Right hindlimb (tissue), 1 donor: ENCODE results near the gene MIEN1.
A peak's percentile ranks its signal among the peaks of the same experiment; 100 is the strongest.
"Not testable (repeated sequence)": the region's sequence is repeated elsewhere in the genome, so short reads cannot be mapped to it uniquely, and the experiment has no call there.

Experiments
- DNase-seq: peaks from one replicate; pipeline ENCODE4 v3.0.0-alpha.2; 2018

The MIEN1 gene

GRCh38 chr17:39715375-39716072 lies 14.8 kb downstream of the MIEN1 start:
- no peak for DNase-seq

GRCh38 chr17:39714234-39714633 lies 16.1 kb downstream of the MIEN1 start:
- DNase-seq, result no peak

GRCh38 chr17:39711851-39712250 lies 18.5 kb downstream of the MIEN1 start:
- DNase-seq, result no peak

GRCh38 chr17:39711071-39711470 lies 19.3 kb downstream of the MIEN1 start:
- not testable (repeated sequence) for DNase-seq

GRCh38 chr17:39709998-39710964 lies 20.1 kb downstream of the MIEN1 start:
- no peak for DNase-seq

DNA sequence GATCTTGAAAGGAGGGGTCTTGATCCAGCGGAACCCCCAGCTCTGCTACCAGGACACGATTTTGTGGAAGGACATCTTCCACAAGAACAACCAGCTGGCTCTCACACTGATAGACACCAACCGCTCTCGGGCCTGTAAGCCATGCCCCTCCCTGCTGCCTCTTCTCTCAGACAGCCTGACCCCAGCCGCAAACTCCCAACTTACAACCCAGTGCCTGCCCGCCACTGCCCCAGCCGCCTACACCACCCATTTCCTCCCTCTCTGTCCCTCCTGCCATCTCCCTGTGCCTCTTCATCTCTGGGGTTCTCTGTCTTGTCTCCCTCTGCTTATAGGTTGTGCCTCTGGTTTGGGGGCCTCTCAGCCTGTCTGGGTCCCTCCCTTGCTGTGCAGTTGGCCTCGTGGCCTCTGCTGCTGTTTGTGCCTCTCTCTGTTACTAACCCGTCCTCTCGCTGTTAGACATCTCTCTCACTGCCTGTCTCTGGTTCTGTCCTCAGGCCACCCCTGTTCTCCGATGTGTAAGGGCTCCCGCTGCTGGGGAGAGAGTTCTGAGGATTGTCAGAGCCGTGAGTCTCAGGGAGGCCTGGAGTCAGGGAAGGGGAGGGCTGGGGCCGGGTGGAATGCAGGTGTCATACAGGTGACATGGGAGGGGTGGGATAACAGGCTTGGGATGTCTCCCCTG lies 20.9 kb downstream of the MIEN1 start:
- DNase-seq, result no peak

- DNase-seq, result no peak
These were observed 23.4 kb downstream of the MIEN1 start for GRCh38 chr17:39706921-39707337.

GRCh38 chr17:39706383-39706782 lies 23.9 kb downstream of the MIEN1 start:
- DNase-seq, result no peak

GRCh38 chr17:39705786-39706348 lies 24.5 kb downstream of the MIEN1 start:
- DNase-seq, result no peak

DNA sequence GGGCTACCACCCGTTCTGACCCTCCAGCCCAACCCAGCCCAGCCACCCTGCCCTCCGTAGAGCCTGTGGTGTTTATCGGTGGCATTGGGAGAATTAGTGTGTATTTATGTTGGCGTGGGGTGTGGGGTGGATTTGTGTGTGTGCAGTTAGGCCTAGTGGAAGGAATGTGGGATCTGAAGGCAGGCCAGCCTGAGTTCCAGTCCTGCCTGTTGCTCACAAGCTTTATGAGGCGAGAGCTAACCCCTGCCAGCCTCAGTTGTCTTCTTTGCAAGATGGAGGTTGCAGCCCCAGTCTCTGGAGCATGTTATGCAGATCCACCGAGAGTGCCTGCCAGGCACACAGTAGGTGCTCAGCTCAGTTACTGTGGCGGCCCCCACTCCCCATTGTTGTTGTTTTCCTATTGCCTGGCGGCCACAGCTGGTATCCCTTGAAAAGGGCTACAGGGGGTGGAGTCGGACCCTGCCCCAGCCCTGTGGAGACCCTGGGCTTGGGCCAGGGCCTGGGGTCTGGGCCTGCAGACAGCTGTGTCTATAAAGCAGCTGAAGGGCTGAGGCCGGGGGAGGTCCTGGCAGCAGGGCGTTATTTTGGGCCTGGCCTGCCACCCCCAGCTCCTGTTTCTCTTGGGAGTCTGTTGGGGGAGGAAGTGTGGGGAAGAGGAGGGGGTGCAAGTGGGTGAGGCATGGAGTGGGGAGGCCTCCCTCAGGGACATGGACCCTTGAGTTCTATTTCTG lies 25.3 kb downstream of the MIEN1 start:
- no peak for DNase-seq

DNA sequence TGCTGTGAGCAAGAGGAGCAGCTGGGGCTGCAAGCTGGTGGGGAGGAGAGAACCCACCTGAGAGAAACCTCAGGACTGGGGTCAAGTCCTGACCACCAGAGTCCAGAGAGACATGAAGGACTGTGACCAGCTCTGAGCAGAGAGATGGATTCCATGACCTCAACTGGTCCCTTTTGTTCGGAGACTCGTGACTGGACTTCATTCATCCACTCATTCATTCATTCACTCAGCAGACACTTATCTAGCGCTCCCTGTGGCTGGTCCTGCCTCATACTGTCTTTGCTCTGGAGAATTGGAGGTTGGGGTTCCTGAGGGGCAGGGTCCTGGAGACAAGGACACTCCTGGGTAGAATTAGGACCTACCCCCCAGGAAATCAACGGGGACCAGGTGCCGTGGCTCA lies 26.4 kb downstream of the MIEN1 start:
- DNase-seq, result no peak

GRCh38 chr17:39702901-39703893 lies 27.1 kb downstream of the MIEN1 start:
- DNase-seq, result no peak

DNA sequence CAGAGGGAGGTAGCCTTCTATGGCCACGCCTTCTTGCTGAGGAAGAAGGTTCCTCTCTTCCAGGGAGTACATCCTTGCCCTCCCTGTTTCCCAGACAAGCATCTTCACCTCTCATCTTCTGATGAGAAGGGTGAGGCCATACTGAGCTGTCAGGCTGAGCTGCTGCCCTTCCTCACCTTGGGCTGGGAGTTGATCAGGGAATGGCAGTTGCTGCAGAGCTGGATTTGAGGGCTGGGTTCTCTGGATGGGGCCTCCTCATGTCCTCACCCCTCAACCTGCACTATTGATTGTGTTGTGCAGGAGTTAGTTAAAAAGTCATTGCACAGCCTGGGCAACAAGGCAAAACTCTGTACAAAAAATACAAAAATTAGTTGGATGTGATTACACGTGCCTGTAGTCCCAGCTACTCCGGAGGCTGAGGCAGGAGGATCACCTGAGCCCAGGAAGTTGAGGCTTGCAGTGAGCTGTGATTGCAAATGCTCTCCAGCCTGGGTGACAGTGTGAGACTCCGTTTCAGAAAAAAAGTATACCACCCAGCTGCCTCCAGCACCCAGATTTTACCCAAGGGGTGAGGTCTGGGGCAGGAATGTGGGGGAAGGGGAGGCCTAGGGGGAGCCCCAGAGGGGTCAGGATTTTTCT lies 28.4 kb downstream of the MIEN1 start:
- DNase-seq, result no peak

DNA sequence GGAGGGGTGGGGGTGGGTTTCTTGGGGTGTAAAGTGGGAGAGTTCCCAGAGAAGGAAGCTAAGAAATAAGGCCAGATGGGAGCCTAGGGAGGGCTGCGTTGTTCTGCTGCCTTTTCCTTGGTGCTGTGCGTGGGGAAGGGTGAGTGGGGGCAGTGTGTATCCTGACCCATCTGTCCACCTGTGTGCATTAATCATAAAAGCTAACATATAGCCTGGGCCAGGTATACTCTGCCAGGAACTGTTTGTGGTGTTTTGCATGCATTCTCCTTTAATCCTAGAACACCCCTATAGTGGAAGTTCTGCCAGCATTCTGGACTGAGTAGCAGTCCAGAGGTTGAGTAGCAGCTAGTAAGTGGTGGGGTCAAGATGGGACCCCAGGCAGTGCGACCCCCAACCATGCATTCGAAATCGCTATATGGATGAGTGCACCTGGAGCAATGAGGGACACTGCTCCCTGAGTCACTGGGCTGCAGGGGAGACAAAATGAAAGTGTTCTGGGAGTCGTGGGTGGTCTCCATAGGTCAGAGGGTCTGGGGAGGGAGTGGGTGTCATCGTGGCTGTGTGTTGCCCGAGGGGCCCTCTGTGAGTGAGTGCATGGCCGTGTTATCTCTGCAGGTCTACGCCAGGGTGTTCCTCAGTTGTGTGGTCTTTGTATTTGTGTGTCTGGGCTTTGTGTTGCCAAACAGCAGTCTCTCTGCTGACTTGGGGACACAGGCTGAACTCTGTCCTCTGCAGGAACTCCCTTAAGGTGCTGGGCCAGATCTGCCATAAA lies 29.1 kb downstream of the MIEN1 start:
- DNase-seq, result no peak

DNA sequence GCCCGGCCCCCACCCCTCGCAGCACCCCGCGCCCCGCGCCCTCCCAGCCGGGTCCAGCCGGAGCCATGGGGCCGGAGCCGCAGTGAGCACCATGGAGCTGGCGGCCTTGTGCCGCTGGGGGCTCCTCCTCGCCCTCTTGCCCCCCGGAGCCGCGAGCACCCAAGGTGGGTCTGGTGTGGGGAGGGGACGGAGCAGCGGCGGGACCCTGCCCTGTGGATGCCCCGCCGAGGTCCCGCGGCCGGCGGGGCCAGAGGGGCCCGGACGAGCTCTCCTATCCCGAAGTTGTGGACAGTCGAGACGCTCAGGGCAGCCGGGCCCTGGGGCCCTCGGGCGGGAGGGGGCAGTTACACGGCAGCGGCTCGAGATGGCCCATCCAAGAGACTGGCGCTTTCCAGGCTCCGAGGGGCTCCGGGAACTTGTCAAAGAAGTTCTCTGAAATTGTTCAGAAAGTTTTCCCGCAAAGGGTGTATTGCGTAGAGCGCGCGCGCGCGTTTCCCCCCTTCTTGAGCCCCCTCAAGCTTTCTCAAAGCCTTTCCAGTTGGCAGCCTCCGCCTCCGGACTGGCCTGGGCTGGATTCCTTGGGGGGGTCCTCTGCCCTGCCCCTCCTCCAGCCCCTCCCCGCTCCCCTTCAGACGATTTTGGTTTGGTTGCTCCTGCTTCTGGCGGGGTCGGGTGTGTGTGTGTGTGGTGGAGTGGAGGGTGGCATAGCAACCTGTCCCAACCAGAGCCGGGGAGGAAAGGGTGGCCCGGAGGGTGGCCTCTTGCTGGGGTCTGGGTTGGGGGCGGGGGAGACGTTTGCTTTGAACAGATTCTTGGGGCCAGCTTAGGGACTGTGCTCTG lies 30.0 kb downstream of the MIEN1 start:
- DNase-seq, result peak; percentile 86

- peak; percentile 86 for DNase-seq
These were observed 30.5 kb downstream of the MIEN1 start, which contains the start of gene ERBB2 for GRCh38 chr17:39699818-39700147. TSS of gene ERBB2 (plus strand) at chr17:39700064. CDS start at chr17:39700239, 175 bp downstream.

DNA sequence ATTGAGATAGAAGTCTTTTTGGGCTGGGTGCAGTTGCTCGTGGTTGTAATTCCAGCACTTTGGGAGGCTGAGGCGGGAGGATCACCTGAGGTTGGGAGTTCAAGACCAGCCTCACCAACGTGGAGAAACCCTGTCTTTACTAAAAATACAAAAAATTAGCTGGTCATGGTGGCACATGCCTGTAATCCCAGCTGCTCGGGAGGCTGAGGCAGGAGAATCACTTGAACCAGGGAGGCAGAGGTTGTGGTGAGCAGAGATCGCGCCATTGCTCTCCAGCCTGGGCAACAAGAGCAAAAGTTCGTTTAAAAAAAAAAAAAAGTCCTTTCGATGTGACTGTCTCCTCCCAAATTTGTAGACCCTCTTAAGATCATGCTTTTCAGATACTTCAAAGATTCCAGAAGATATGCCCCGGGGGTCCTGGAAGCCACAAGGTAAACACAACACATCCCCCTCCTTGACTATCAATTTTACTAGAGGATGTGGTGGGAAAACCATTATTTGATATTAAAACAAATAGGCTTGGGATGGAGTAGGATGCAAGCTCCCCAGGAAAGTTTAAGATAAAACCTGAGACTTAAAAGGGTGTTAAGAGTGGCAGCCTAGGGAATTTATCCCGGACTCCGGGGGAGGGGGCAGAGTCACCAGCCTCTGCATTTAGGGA lies 31.0 kb downstream of the MIEN1 start:
- DNase-seq, result not testable (repeated sequence)

DNA sequence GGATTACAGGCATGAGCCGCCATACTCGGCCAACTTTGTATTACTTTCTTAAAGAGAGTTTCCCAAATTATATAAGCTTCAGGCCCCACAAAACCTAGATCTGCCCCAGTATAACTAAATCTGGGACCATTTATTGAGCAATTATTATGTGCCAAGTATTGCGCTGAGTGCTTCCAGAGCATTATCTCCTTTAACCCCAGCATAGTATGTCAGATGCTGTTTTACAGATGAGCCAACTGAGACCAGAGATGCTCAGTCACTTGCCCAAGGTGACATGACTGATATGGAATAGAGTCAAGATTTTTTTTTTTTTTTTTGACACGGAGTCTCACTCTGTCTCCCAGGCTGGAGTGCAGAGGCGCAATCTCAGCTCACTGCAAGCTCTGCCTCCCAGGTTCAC lies 32.4 kb downstream of the MIEN1 start:
- DNase-seq, result no peak
